ENCODE measurements around the gene PLXNA2. TPM values are rescaled to one million over a fixed set of nuclear protein-coding genes. Genes with fewer than 3 reads are reported as not detected.
A peak's percentile ranks its signal among the peaks of the same experiment; 100 is the strongest.

PLXNA2 gene
- total RNA-seq, result 10 to 100 TPM; 14.3 to 50.5 (median 34.1) TPM

- peak; percentile 63 to 77 (median 73) for ATAC-seq (replicated peaks in 6 of 8)
- 0 to 33% (median 4%) methylated on average over 1 to 21 of the region's 78 CpGs; no CpG with 5 or more reads in 2 of the 10 experiments for WGBS, 10 experiments
- in situ Hi-C loops (cut with MboI; ENCODE audit: low pct_unique_long_range_greater_than_20kb in 2 of 9, low sequenced_read_pairs in 9 of 9, unreplicated experiment in 9 of 9), result loop anchor here in 8 of 9 experiments (10.0 to 25.0 kb wide), 10 partner anchors 107 to 968 kb away; no protein-coding TSS in a partner anchor
- Histone ChIP-seq H3K4me1 (replicated peaks in 1 of 2) (peaks cover 41 to 49% of the 10 kb centered on the region in 2 donors), H3K27ac (peak within 1 kb of the TSS; percentile 26 to 86), H3K4me3 (peak within 1 kb of the TSS; percentile 52 to 92 (median 87))
These were observed at the start of gene PLXNA2 for GRCh38 chr1:208243967-208244916. Gene PLXNA2, minus strand, starts transcription at chr1:208244384. Its CDS starts 26,462 bp downstream, at chr1:208217922.

GRCh38 chr1:208292908-208293307, 48.7 kb upstream of the PLXNA2 start:
- no peak overlapping the region for H3K4me3 ChIP-seq
- in situ Hi-C loops (cut with MboI; ENCODE audit: low pct_unique_long_range_greater_than_20kb in 2 of 9, low sequenced_read_pairs in 9 of 9, unreplicated experiment in 9 of 9), result no loop called here
- ATAC-seq (replicated peaks in 6 of 8), result no peak
- no peak overlapping the region for H3K27ac ChIP-seq
- H3K4me1 ChIP-seq (replicated peaks in 1 of 2), result peaks cover 7 to 21% of the 10 kb centered on the region in 2 donors
- 17 to 100% (median 88%) methylated on average over 1 to 2 of the region's 2 CpGs for WGBS, 10 experiments

- in situ Hi-C loops (cut with MboI; ENCODE audit: low pct_unique_long_range_greater_than_20kb in 2 of 9, low sequenced_read_pairs in 9 of 9, unreplicated experiment in 9 of 9), result no loop called here
- Histone ChIP-seq H3K4me1 (replicated peaks in 1 of 2) (peaks cover 7 to 21% of the 10 kb centered on the region in 2 donors), H3K27ac (no peak overlapping the region), H3K4me3 (no peak overlapping the region)
- ATAC-seq (replicated peaks in 6 of 8), result no peak
- WGBS, 10 experiments, result 0 to 97% (median 67%) methylated on average over 1 to 4 of the region's 4 CpGs; no CpG with 5 or more reads in 4 of the 10 experiments
These were observed 47.9 kb upstream of the PLXNA2 start for GRCh38 chr1:208291923-208292711.

- Histone ChIP-seq H3K27ac (no peak overlapping the region), H3K4me1 (replicated peaks in 1 of 2) (peaks cover 7 to 12% of the 10 kb centered on the region in 2 donors), H3K4me3 (no peak overlapping the region)
- WGBS, 10 experiments, result 50 to 96% (median 89%) methylated on average over 1 to 2 of the region's 2 CpGs; no CpG with 5 or more reads in 2 of the 10 experiments
- ATAC-seq (replicated peaks in 6 of 8), result no peak
- in situ Hi-C loops (cut with MboI; ENCODE audit: low pct_unique_long_range_greater_than_20kb in 2 of 9, low sequenced_read_pairs in 9 of 9, unreplicated experiment in 9 of 9), result no loop called here
These were observed 46.9 kb upstream of the PLXNA2 start for GRCh38 chr1:208291129-208291528.

GRCh38 chr1:208289716-208290115, 45.5 kb upstream of the PLXNA2 start:
- peaks cover 7 to 11% of the 10 kb centered on the region in 2 donors for H3K4me1 ChIP-seq (replicated peaks in 1 of 2)
- H3K27ac ChIP-seq, result no peak overlapping the region
- ATAC-seq (replicated peaks in 6 of 8), result no peak
- in situ Hi-C loops (cut with MboI; ENCODE audit: low pct_unique_long_range_greater_than_20kb in 2 of 9, low sequenced_read_pairs in 9 of 9, unreplicated experiment in 9 of 9), result no loop called here
- WGBS, 10 experiments, result 70 to 100% (median 77%) methylated on average over 1 to 2 of the region's 2 CpGs; no CpG with 5 or more reads in 5 of the 10 experiments
- H3K4me3 ChIP-seq, result no peak overlapping the region

GRCh38 chr1:208288495-208288894, 44.3 kb upstream of the PLXNA2 start:
- WGBS, 10 experiments, result 33 to 98% (median 83%) methylated on average over 1 to 4 of the region's 4 CpGs; no CpG with 5 or more reads in 2 of the 10 experiments
- in situ Hi-C loops (cut with MboI; ENCODE audit: low pct_unique_long_range_greater_than_20kb in 2 of 9, low sequenced_read_pairs in 9 of 9, unreplicated experiment in 9 of 9), result no loop called here
- ATAC-seq (replicated peaks in 6 of 8), result no peak
- Histone ChIP-seq H3K27ac (no peak overlapping the region), H3K4me3 (no peak overlapping the region), H3K4me1 (replicated peaks in 1 of 2) (peaks cover 6 to 10% of the 10 kb centered on the region in 2 donors)

GRCh38 chr1:208280681-208281450, 36.7 kb upstream of the PLXNA2 start:
- WGBS, 10 experiments, result 20 to 90% (median 82%) methylated on average over 2 to 7 of the region's 8 CpGs
- Histone ChIP-seq H3K4me3 (no peak overlapping the region), H3K27ac (no peak overlapping the region), H3K4me1 (replicated peaks in 1 of 2) (peaks cover 24 to 33% of the 10 kb centered on the region in 2 donors)
- in situ Hi-C loops (cut with MboI; ENCODE audit: low pct_unique_long_range_greater_than_20kb in 2 of 9, low sequenced_read_pairs in 9 of 9, unreplicated experiment in 9 of 9), result no loop called here
- ATAC-seq (replicated peaks in 6 of 8), result peak in 5 of 8 experiments; percentile 53 to 88 (median 74)

GRCh38 chr1:208279826-208280588, 35.8 kb upstream of the PLXNA2 start:
- Histone ChIP-seq H3K4me1 (replicated peaks in 1 of 2) (peaks cover 33 to 42% of the 10 kb centered on the region in 2 donors), H3K27ac (no peak overlapping the region), H3K4me3 (no peak overlapping the region)
- 10 to 100% (median 85%) methylated on average over 1 to 10 of the region's 11 CpGs for WGBS, 10 experiments
- in situ Hi-C loops (cut with MboI; ENCODE audit: low pct_unique_long_range_greater_than_20kb in 2 of 9, low sequenced_read_pairs in 9 of 9, unreplicated experiment in 9 of 9), result no loop called here
- ATAC-seq (replicated peaks in 6 of 8), result no peak

GRCh38 chr1:208278638-208279037, 34.5 kb upstream of the PLXNA2 start:
- ATAC-seq (replicated peaks in 6 of 8), result no peak
- H3K4me1 ChIP-seq (replicated peaks in 1 of 2), result peaks cover 42 to 50% of the 10 kb centered on the region in 2 donors
- no peak overlapping the region for H3K27ac ChIP-seq
- 0 to 75% (median 50%) methylated on average over 1 of the region's 1 CpG; no CpG with 5 or more reads in 5 of the 10 experiments for WGBS, 10 experiments
- no peak overlapping the region for H3K4me3 ChIP-seq
- in situ Hi-C loops (cut with MboI; ENCODE audit: low pct_unique_long_range_greater_than_20kb in 2 of 9, low sequenced_read_pairs in 9 of 9, unreplicated experiment in 9 of 9), result no loop called here

- WGBS, 10 experiments, result 0 to 100% (median 80%) methylated on average over 1 to 3 of the region's 3 CpGs; no CpG with 5 or more reads in 1 of the 10 experiments
- in situ Hi-C loops (cut with MboI; ENCODE audit: low pct_unique_long_range_greater_than_20kb in 2 of 9, low sequenced_read_pairs in 9 of 9, unreplicated experiment in 9 of 9), result no loop called here
- H3K27ac ChIP-seq, result no peak overlapping the region
- H3K4me1 ChIP-seq (replicated peaks in 1 of 2), result peaks cover 59 to 63% of the 10 kb centered on the region in 2 donors
- H3K4me3 ChIP-seq, result no peak overlapping the region
- no peak for ATAC-seq (replicated peaks in 6 of 8)
These were observed 32.7 kb upstream of the PLXNA2 start for GRCh38 chr1:208276757-208277435.

GRCh38 chr1:208275083-208275482, 30.9 kb upstream of the PLXNA2 start:
- peak in 4 of 8 experiments; percentile 19 to 69 (median 68) for ATAC-seq (replicated peaks in 6 of 8)
- Histone ChIP-seq H3K4me3 (no peak overlapping the region), H3K4me1 (replicated peaks in 1 of 2) (peaks cover 73 to 76% of the 10 kb centered on the region in 2 donors), H3K27ac (peak overlapping the region in 1 of 2 donors; percentile 37)
- in situ Hi-C loops (cut with MboI; ENCODE audit: low pct_unique_long_range_greater_than_20kb in 2 of 9, low sequenced_read_pairs in 9 of 9, unreplicated experiment in 9 of 9), result no loop called here
- WGBS, 10 experiments, result 0 to 60% (median 36%) methylated on average over 1 to 2 of the region's 2 CpGs; no CpG with 5 or more reads in 4 of the 10 experiments

All from motor neuron (in vitro differentiated cells).